Subcutaneous adipose tissue (tissue), 4 donors: ENCODE data around the gene SFXN5. TPM values are rescaled to one million over a fixed set of nuclear protein-coding genes. Genes with fewer than 3 reads are reported as not detected.

Experiments used
- total RNA-seq, 4 donors: library from RNA; depleted of rRNA; stranded (reverse); fragments of >200 nt; gene quantifications; one replicate each; pipeline ENCODE4 v1.1.0, GENCODE V29; 2016
- TF ChIP-seq, protein P1 (sequence below): fragments of 450-650 bp; IDR thresholded peaks from one replicate; pipeline ENCODE4 v1.5.1; 2016; ENCODE audit warnings: low read depth, mild to moderate bottlenecking, control low read depth, antibody characterized with exemption, moderate library complexity

The SFXN5 gene
- total RNA-seq, 4 donors from 2014 or later = 5.1 to 8.9 (median 7.6) TPM

GRCh38 chr2:72956936-72957335, 114.6 kb downstream of the SFXN5 start:
- TF ChIP-seq, protein P1, sequence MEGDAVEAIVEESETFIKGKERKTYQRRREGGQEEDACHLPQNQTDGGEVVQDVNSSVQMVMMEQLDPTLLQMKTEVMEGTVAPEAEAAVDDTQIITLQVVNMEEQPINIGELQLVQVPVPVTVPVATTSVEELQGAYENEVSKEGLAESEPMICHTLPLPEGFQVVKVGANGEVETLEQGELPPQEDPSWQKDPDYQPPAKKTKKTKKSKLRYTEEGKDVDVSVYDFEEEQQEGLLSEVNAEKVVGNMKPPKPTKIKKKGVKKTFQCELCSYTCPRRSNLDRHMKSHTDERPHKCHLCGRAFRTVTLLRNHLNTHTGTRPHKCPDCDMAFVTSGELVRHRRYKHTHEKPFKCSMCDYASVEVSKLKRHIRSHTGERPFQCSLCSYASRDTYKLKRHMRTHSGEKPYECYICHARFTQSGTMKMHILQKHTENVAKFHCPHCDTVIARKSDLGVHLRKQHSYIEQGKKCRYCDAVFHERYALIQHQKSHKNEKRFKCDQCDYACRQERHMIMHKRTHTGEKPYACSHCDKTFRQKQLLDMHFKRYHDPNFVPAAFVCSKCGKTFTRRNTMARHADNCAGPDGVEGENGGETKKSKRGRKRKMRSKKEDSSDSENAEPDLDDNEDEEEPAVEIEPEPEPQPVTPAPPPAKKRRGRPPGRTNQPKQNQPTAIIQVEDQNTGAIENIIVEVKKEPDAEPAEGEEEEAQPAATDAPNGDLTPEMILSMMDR = no peak

- TF ChIP-seq, protein P1 = no peak
These were observed 115.5 kb downstream of the SFXN5 start for GRCh38 chr2:72956050-72956395.

DNA sequence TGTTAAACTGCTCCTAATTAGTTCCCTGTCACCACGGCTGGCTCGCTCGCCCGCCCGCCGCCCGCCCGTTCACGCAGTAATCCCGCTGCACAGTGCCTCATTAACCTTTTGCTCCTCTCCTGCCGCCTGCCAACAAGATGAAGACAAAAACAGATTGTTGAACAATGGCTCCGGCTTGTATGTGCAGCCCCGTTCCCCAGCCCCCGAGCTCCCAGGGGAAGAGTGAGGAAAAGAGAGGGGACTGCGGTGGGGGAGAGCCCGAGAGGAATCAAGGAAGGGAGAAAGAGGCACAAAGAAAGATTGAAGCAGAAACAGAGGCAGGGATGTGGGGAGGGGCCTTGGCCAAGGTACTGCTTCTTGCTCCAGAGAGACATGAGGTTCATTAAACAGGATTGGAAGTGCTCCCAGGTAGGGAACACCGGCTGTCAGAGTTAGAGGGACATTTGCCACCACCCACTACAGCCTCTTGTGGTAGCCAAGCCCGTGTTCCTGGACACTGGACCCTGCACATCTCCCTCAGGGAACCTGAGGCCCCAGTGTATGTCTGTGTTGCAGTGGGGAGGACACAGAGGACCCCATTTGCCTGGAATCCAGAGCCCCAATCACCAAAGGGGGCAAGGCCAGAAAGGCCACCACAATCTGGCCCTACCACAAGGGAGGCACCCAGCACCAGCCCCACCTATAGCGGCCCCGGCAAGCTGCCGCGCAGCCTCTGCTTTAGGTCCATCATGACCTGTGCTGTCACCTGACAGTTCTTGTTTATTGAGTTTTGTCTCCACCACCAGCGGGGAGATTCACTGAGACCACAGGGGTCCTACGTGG, 116.1 kb downstream of the SFXN5 start:
- TF ChIP-seq, protein P1 = no peak

DNA sequence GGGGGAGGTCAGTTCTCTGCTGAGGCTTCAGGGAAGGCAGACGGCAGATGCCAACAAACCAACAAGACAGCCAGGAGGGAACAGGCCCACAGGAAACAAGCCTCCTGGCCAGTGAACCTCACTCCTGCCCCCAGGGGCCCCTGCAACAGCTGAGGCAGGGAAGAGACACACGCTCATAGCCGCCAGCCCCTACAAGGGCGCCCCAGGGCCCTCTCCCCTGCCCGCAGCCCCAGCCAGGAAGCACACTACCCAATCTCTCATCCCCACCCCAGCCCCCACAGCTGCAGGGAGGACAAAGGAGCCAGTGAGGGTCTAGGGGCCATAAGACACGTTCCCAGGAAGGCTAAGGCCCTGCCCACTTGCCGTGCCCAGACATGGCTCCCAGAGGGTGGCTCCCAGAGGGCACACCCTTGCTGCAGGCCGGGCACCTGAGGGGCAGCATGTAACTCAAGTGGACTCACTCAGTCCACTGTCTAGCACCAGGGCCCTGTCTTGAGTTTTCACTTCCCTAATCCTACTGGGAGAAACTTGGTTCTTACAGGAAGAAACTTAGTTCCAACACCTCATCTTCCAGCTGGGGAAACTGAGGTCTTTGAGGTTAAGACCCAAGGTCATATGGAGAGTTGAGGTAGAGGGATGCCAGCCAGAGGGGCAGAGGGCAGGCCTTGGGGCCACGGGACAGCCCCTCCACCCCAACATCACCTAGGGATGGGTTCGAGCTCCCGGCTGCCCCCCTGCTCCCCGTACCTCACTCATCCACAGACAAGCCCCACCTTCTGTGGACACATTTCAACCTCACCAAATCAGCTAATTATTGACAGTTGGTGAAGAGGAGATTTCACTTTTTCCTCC, 116.9 kb downstream of the SFXN5 start:
- TF ChIP-seq, protein P1 = no peak

DNA sequence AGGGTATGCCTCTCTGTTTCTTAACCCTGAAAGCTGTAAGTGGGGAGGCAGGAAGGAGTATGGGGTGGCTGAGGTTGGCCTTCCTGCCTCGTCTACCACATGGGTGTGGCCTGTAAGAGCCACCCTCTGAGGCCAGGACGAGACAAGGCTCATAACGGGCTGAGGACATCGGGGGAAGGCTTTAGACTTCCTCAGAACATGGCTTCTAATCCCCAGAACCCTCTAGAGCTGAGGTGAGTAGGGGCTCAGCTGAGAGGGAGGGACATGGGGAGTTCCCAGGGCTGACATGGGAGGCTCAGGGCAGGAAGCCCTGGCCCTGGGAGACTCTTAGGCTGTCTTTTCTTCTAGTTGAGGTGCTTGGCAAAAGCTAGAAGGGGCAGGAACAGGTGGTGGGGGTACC, 117.5 kb downstream of the SFXN5 start:
- TF ChIP-seq, protein P1 = no peak

GRCh38 chr2:72953528-72953927, 118.0 kb downstream of the SFXN5 start:
- TF ChIP-seq, protein P1 = no peak

GRCh38 chr2:72952961-72953360, 118.6 kb downstream of the SFXN5 start:
- TF ChIP-seq, protein P1 = no peak
